HG02798 (cell line): Measurements from ENCODE around the gene SPON1.
"Not testable (repeated sequence)": the region's sequence is repeated elsewhere in the genome, so short reads cannot be mapped to it uniquely, and the experiment has no call there.

ENCODE experiments used
- ATAC-seq: cut with Tn5 transposase; IDR thresholded peaks from one replicate; pipeline ENCODE4 v1.9.1; 2021; ENCODE audit warnings: mild to moderate bottlenecking; ENCODE audit not compliant: unreplicated experiment, poor library complexity

SPON1 gene

DNA sequence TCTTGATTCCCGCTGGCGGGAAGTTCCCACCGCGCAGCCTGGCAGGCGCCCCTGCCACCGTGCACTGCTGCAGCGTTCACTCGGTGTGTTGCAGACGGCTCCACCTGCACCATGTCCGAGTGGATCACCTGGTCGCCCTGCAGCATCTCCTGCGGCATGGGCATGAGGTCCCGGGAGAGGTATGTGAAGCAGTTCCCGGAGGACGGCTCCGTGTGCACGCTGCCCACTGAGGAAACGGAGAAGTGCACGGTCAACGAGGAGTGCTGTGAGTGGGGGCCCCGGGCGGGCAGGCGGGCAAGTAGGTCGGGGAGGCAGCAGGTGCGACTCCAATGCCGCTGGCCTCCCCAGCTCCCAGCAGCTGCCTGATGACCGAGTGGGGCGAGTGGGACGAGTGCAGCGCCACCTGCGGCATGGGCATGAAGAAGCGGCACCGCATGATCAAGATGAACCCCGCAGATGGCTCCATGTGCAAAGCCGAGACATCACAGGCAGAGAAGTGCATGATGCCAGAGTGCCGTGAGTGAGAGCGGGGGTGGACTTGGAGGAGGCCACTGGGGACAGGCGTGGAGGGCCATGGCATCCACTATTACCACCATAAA is 296.8 kb downstream of the SPON1 start:
- no peak for ATAC-seq

DNA sequence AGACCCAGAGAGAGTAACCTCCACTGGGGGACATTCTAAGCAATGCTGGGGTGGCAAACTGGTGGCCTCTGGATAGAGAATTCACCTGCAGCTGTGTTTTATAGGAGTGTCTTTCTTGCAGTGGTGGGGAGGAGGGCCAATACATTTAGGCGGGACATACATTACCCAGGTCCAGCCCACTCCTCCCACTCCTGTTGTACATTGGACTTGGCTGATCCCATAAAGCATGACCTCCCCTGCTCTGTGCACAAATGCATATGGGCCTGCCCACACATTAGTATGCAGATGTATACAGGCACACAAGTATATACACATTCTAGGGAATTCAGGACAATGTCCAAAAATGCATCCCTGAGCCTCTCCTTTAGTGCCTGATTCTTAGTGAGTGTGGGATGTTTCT is 297.4 kb downstream of the SPON1 start:
- no peak for ATAC-seq

DNA sequence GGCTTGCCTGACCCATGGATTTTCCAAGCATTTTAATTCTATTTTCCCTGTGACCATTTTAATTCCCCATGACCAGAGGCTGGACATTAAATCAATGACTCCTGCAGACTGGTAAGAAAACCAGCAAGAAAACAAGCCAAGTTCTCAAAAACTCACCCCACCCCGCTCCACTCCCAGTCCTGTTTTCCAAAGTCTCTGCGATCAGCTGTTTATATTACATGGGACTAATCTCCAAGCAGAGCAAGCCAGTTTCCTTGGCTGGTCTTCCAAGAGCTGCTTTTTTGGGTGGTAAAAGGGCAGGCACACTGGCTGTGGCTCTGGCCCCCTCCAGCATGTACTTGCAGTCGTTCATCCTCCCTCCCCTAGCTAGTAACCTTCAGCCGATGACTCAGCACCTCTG is 298.5 kb downstream of the SPON1 start:
- ATAC-seq, result no peak

DNA sequence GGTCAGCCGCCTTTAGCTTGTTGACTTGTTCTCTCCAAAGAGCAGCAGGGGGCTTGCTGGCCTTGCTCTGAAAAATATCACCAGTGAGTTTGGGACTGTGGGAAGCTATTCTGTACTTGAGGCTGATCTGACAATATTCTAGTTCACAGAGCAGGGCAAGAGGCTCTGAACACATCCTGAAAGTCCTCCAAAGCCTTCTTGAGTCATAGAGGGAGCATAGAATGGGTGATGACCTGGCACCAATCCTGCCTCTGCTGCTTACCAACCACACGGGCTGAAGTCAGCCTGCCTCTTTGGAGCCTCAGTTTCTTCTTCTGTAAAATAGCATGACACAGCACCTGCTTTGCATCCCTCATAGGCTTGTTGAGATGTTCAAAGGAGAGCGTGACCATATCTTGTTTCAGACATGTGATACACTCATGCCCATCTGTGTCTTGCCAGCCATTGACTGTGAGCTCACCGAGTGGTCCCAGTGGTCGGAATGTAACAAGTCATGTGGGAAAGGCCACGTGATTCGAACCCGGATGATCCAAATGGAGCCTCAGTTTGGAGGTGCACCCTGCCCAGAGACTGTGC is 299.8 kb downstream of the SPON1 start:
- no peak for ATAC-seq

DNA sequence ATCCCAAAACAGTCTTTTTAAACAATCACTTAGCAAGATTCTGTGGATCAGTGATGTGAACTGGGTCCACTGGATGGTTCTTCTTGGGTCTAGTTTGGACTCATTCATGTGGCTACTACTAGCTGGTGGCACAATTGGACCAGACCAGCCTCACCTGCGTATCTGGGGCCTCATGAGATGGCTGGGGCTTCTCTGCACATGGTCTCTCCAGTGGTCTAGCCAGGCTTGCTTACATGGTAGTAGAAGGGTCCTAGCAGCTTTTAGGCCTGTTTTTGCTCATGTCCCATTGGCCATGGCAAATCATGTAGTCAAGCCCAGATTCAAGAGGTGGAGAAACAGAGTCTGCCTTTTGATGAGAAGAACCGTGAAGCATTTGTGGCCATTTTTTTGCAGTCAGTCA is 302.4 kb downstream of the SPON1 start:
- no peak for ATAC-seq

DNA sequence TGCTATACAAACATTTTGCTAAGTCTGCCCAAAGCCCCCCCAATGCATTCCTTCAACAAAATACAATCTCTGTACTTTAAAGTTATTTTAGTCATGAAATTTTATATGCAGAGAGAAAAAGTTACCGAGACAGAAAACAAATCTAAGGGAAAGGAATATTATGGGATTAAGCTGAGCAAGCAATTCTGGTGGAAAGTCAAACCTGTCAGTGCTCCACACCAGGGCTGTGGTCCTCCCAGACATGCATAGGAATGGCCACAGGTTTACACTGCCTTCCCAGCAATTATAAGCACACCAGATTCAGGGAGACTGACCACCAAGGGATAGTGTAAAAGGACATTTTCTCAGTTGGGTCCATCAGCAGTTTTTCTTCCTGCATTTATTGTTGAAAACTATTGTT is 304.1 kb downstream of the SPON1 start:
- no peak for ATAC-seq

DNA sequence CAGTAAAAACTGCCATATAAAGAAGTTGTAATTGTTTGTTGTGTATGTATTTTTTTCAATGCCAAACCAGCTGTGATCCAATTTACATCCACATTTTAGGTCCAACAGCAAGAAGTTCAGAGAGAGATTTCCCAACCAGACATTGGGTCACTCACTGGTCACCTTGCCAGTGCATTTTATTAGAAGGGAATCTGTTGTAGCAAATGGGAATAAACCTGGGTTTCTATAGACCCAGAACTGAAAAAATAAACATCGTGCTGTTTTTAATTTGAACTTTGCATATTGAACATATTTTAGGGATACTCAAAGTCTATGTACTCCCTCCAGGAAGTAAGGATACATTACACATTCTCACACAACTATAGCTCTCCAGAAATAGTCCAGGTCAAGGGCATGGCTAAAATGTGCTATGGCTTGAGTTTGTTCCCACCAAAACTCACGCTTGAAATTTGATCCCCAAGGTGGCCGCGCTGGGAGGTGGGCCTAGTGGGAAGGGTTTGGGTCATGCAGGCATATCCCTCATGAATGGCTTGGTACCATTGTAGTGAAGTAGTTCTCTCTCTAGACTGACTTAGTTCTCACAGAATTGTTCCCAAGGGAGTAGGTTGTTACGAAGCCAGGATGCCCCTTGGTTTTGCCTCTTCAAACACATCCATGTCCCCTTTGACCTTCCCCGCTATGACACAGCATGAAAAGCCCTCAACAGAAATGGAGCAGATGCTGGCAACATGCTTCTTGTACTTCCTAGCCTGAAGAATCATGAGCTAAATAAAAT is 305.5 kb downstream of the SPON1 start:
- no peak for ATAC-seq

DNA sequence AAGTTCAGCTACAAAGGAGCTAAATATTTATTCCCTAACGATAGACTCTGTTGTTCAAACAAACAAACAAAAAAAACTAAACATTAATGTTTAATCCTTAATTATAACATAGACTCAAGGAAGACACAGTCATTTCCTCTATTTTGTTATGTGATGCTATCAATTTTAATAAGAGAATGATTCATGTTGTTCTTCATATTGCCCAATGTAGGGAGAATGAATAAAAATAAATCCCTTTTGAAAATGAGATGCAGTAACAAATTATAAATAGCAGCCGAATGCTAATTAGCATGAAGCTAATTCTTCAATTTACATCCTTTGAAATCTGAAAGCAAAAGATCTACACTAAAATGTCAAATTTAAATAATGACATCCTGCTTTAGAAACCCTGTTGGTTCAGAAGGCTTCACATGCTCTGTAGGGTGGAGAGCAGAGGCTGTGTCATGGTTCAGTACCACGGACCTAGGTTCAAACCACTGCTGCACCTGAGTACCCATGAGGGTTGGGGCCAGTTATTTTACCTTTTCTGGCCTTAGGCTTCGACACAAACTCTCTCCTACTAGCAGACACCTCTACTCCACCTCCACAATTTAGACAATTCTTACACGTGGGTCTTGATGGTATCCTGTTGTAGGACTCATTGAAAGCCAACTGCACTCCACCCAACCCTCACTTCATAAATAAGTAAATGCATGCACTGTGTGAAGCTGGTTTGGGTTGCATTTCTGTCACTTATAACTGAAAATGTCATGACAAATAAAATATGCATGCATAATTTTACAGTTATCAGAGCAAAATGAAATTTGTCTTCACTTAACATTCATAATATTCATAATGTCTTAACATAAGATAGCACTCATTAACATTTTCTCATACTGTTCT is 307.4 kb downstream of the SPON1 start:
- peak; percentile 60 for ATAC-seq

DNA sequence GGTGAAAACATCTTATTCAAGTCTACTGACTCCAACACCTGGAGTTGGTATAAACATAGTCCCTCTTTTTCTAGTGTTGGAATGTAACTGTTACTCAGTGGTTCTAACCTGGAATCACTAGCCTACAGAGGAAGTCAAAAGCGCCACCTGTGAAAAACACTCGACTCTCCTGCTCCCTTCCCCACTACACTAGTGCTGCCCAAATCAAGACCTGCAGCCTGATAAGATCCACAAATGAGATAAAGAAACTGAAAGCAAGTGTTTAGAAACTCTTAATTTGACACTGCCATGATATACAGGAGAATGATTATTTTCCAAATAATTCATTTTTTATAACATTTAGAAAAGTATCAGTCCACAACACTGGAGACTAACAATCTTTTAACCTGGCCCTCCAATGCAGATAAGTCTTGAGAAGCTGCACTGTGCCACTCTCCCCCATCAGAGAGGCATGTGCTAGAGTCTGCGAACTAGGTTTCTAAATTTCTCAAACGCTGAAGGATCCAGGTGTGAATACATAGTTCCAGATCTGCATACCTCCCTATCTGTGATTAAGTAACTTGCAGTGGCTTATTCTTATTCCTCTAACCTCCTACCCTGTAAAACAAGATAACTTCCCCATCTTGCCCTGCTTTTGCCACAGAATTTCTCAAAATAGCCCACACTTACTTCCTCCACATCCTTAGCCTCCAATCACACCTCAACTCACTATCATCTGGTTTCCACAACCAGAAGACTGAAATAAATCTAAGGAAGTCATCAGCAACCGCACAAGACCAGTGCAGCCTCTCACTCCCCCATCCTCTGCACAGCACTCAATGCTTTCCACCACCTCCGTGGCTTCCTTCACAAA is 308.4 kb downstream of the SPON1 start:
- peak; percentile 49 for ATAC-seq

DNA sequence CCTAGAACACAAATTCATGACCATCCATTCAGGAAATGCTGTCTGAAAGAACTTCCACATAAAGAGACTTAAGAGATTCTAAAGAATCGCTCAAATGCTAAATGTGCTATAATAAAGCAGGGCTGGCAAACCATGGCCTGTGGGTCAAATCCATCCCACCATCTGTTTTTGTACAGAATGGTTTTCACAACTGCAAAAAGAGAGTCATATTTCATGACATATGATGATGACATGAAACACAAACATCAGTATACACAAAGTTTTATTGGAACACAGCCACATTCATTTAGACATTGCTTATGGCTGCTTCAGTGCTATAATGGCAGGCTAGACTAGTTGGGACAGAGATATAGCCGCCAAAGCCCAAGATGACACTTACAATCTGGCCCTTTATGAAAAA is 311.4 kb downstream of the SPON1 start:
- ATAC-seq, result no peak

DNA sequence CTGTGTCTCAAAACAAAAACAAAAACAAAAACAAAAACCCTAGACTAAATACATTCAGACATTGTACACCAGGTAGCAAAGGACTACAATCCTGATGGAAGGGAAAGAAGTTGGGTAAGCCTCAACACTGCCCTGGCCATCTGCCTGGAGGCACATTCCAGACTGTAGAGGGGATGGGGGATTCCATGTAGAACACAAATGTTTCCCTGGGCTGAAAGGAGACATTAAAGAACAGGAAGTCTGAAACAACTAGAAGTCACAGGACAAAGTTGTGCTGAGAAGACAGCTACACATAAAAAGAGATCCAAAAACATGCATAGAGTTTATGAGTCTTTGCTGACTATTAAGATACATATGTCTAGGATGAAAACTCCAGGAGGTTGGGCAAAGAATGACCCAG is 312.6 kb downstream of the SPON1 start:
- no peak for ATAC-seq

DNA sequence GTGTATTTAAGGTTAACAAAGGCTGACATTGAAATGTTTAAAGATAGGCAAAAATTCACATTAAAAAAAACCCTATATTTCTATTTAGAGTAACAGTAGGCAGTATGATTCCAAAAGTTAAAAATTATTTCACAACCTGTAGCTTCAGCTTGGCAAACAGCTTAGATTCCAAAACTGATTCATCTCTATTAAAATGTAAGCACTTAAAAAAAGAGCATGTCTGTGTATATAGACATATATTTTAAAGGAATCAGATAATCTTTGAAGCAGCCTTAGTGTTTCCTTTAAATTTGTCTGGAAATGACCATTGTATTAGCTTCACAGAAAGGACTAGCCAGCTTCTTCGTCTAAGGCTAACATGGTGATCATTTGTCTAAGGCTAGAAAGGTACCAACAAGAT is 316.3 kb downstream of the SPON1 start:
- ATAC-seq, result not testable (repeated sequence)

DNA sequence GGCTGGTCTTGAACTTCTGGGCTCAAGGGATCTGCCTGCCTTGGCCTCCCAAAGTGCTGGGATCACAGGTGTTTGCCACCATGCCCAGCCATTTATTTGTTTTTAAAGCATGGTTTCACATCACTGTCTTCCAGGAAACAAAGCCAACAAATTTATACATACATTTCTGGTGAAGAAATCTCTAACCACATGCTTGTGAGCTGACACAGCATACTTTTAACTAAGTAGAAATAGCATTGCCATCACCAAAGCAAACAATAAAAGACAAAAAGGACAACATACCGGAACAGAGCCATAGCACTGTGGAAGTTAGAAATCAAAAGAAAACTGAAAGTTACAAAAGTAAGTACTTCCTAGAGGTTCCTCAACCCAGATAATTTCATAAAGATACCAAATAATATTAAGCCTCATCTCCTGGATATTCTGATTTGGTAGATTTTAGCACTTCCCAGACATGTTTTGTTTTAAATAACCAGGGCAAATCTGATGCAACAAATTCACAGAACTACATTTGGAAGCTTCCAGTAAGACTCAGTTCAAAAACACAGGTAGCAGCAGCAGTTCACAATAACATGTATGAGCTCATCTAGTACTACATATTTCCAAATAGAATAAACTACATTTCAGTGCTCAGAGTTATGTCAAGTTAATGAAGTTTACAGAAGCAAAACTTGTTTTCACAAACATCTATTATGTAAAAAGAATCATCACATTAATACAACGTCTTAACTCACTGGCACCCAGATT is 325.8 kb downstream of the SPON1 start:
- no peak for ATAC-seq

DNA sequence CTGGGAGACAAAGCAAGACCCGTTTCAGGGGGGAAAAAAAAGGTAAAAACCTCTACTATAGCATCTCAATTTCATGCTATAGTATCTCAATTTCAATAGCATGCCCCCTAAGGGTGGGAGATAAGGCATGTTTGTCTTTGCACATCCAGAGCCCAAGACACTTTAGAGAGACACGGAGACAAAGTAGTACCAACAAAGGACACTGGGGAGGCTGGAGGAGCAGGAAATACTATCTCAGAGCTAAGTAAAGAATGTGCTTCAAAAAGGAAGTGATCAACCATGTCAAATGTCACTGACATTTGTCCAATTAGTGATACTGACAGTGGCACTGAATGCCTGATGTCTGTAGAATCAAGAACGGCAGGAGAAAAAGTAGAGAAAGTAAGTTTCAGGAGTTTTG is 327.9 kb downstream of the SPON1 start:
- no peak for ATAC-seq

DNA sequence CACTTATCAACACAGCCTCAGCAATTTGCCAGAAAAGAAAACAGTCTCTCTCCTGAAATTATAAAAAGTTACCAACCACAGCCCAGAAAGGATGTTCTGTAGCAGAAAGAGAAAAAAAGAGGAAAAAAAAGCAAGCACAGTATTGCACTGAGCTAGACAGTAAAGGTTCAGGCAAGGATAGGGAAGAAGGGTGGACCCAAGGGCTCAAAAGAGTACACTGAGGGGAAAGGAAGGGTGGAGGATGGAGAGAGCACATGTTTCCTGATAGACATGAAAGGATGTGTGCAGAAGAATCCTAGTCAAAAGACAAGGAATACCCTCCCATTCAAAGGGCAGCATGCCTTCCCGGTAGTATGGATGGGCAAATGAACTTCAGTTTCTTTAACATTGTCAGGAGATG is 337.4 kb downstream of the SPON1 start:
- no peak for ATAC-seq

DNA sequence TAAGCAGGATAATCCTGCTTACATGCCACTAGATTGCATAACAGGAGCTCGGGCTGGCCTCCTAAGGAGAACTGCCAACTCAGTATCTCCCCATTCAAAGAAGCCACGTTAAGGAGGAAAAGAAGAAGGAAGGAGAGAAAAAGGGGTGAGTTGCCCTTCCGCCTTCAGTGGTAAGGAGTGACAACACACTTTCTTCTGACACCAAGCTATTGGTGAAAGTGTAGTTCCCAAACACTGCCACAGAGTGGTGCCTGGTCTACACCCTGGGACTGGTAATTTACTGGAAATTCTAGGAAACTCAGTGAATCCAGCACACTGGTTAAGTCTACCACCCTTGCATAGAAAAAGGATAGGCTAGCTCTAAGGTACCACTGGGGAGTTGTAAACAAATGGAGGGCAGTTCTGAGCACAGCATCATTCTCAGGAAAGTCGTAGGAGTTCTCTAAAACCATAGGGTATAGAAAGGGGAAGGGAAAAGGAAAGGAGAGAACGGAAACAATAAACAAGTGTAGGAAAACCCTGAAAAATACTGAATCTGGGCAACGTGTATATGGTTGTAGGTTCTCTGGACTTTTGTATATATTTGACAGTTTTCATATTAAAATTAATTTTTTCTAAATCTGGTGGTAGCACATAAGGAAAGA is 338.3 kb downstream of the SPON1 start:
- ATAC-seq, result peak; percentile 90

DNA sequence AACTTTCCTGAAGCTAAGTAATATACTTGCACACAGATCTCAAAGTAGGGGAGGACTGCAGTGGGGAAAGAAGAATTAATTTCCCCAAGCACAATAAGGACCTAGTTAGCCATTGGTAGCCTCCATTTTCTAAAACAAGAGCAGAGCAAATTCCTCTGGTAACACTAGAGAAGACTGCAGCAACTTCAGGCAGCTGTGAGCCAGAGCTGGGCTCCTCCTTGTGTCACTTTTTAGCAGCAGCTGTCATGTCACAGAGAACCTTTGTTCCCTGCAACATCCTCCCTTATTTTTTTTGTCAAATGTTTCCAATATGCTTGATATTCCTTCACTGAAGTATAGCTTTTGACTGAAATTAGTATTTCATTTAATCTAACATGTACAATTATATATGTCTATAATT is 342.1 kb downstream of the SPON1 start:
- ATAC-seq, result no peak

DNA sequence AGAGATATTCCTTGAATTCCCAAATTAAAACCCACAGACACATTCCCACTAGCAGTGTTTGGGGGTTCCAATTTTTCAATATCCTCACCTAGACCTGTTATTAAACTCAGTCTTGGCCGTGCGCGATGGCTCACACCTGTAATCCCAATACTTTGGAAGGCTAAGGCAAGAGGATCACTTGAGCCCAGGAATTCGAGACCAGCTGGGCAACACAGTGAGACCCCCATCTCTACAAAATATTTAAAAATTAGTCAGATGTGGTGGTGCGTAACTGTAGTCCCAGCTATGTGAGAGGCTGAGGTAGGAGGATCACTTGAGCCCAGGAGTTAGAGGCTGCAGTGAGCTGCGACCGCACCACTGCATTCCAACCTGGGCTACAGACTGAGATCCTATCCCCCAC is 343.1 kb downstream of the SPON1 start:
- no peak for ATAC-seq

DNA sequence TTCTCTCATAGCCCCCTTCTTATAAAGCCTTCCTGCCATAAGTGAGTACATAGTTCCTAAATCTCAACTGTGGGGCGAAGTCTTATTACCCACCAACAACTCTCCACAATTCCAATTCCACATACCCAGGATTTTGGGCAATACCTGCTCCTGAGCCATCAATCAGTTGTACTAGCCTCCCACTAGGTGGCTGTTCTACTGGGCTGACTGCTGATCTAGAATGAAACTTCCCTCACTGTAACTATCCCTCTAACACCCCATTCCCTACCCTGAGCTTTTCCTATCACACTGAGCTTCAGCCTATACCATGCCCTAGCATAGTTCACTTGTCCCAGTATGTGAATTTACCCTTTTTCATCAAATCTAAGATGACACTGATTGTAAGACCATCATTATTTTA is 344.0 kb downstream of the SPON1 start:
- ATAC-seq, result no peak
